ENCODE results near the gene IFI27L1.
A peak's percentile ranks its signal among the peaks of the same experiment; 100 is the strongest.
"Not testable (repeated sequence)": the region's sequence is repeated elsewhere in the genome, so short reads cannot be mapped to it uniquely, and the experiment has no call there.

The IFI27L1 gene

DNA sequence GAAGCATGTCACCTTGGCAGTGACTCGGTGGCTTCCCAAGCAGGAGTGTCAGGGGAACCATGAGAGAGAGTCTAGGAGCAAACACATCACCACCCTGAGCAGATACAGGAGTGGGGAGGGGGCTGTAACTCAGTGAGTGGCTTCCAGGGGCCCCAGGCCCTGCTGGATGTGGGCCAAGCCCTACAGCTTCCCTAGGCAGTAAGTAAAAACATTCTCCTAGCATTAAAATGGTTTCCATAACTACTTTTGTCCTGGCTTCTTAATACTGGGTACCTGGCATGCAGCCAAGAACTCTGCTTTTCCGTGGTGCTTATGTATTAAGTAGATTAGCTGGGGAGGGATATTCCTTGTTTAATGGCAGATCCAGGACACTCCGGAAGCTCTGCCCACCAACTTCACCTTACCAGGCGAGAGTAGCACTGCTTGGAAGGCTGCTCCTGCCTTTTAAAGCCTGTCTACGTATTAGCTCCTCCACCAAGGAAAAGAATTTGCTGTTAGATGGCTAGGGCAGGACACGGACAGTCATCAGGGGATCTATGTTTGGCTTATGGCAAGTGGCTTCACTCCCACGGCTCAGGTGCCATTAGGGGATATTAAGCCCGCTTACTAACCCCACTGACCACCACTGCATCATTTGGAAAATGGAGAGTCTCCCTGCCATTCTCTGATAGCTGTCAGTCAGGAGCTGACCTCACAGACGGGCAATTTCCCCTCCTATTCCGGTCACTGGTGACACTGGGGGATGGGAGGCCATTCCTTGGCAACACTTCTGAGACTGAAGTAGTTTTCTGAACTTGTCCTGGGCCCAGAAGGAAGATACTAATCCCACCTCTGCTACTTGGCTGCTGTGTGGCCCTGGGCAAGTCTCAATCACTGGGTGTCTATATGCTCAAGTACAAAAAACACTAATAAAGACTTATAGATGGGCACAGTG, 32.2 kb upstream of the IFI27L1 start:
- no peak for DNase-seq

DNA sequence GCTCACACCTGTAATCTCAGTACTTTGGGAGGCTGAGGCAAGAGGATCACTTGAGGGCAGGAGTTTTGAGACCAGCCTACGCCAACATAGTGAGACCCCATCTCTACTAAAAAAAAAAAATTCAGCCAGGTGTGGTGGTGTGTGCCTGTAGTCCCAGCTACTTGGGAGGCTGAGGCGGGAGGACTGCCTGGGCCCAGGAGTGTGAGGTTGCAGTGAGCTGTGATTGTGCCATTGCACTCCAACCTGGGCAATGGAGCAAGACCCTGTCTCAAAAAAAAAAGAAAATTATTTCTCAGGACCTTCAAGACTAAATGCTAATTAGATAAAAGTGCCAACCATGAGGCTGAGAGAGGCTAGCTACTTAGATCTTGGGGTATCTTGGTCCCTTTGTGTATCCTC, 31.5 kb upstream of the IFI27L1 start:
- no peak for DNase-seq

DNA sequence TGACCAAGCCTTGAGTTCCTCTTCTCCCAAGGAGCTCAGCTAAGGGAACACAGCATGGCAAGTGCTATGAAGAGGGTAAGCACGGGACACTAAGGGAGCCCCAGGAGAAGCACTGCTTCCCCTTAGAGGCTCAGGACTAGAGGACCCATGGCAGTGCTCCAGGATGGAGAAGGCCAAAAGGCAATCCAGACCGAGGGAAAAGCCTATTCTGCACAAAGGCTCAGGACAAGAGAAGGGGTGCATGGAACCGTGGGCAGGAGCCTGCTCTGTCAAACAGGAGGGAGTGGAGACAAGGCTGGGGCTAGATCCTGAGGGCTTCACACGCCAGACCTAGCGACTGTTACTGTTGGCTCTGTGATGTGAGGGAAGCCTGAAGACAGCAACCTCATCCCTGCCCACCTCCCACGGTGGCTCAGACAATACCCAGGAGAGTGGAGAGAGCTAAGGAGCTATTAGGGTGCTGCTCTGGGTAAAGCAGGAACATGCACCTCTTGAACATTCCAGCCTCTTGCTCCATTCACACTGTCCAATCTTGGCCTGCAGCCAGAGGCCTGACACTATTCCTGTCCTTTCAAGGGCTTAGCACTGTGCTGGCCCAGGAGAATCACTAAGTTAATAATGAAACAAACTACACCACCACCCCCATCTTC, 30.8 kb upstream of the IFI27L1 start:
- no peak for DNase-seq

- DNase-seq, result no peak
Observed at GRCh38 chr14:94051115-94051514, 30.0 kb upstream of the IFI27L1 start.

DNA sequence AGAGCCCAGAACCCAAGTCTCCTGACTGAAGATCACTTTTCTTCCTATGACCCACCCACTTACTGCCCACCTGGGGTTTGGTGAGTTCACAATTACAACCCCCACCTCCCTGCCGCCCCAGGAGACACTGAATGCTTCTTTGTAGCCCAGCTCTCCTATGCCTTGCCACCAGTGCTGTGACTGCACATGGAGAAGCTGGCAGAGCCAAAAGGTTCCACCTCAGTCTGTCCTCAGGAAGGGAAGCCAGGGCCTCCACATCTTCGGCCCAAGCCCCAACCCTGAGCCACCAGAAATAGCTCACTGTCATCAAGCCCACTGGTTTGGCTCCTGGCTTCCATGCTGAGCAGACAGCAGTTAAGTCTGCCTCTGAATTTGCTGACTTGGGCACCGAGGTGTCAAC, 29.3 kb upstream of the IFI27L1 start:
- no peak for DNase-seq

- DNase-seq, result peak in 1 of 5 experiments; percentile 21
Observed at GRCh38 chr14:94052199-94052598, 28.9 kb upstream of the IFI27L1 start.

DNA sequence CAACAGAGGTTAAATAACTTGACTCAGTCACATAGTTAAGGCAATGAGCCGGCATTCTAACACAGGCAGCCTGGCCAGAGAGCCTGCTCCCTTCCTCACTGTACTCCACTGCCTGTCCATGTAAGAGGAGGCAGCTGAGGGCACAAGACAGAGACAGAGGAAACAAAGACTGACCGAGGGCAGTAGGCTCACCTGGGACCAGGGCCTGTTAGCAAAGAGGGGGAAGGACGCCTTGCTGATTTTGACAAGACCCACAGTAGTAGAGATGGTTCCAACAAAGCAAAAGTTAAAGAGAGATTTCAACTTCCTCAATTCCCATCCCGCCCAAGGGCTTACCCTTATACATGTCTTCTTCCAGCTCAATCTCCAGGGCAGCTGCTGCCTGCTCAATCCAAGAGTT, 28.4 kb upstream of the IFI27L1 start:
- no peak for DNase-seq

DNA sequence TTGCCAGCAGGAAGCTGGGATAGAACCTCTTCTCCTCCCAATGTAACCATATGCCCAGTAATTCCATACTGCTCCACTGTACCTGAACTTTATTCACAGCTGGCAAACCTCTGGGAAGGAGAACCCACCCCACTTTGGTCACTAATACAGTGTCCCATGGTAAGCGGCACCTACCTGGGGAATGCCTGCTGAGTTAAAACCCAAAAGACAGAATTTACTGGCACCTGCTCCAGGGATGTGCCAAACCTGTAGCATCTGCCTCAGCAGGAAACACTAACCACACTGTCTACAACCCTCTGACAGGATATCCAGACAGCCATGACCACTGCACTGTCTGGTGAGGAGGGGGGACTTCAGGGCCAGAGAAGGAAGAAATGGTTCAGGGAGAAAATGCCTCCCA, 26.7 kb upstream of the IFI27L1 start:
- DNase-seq, result no peak

DNA sequence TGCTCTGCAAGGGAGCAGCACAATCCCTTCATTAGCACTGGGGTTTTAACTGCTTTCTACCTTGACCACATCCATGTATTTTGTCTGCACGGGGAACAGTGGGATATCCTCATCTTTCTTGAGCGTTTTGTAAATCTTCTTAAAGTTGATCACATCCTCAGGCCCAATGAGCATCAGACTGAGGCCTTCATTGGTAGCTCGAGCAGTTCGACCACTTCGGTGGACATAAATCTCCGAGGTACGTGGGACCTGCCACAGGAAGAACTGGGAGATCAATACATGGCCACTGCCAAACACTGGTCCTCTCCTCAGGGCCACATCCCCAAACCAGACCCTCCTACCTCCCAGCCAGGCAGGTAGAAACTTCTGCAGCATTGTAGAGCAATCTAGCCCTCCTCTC, 26.2 kb upstream of the IFI27L1 start:
- no peak for DNase-seq

- peak in 2 of 5 experiments; percentile 37 to 72 for DNase-seq
Observed at GRCh38 chr14:94056579-94057308, 24.4 kb upstream of the IFI27L1 start.

- DNase-seq, result no peak
Observed at GRCh38 chr14:94058128-94058673, 22.9 kb upstream of the IFI27L1 start.

DNA sequence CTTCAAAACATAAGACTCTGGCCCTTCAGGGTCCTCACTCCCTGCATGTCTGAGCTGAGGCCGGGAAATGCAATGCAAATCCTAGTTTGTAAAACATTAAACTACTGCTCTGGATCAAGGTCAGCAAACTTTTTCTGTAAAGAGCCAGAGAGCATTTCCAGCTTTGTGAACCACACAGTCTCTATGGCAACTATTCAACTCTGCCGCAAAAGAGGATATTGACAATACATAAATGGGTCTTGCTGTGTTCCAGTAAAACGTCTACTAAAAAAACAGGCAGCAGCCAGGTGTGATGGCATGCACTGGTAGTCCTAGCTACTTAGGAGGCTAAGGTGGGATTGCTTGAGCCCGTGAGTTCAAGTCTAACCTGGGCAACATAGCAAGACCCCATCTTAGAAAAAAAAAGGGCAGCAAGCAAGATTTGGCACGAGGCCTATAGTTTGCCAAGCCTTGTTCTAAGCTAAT, 22.4 kb upstream of the IFI27L1 start:
- DNase-seq, result no peak

- DNase-seq, result no peak
Observed at GRCh38 chr14:94059998-94060397, 21.1 kb upstream of the IFI27L1 start.

DNA sequence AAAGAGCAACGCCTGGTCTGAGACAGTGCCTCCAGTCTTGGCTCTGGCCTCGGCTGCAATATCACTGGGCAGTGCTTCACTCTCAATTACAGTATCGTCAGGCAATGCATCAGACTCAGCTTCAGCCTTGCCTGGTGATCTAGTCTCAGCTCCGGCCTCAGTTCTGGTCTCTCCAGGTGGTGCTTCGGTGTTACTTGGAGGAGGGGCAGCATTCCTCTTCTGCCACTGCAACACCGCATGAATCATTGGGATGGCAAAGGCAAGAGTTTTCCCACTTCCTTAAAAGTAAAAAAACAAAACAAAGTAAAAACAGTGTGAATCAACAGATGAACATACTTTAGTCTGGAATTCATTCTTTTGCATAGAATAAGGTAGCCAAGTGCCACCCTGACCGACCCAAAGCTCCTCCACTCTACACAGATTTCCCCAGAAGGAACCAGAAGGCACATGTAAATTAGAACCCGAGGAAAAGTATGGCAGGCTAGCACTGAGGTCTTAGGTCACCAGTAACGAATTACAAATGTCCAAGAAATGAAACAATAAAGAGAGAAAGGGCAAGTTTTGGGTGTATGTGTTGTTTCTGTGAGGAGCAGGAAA, 18.7 kb upstream of the IFI27L1 start:
- no peak for DNase-seq

DNA sequence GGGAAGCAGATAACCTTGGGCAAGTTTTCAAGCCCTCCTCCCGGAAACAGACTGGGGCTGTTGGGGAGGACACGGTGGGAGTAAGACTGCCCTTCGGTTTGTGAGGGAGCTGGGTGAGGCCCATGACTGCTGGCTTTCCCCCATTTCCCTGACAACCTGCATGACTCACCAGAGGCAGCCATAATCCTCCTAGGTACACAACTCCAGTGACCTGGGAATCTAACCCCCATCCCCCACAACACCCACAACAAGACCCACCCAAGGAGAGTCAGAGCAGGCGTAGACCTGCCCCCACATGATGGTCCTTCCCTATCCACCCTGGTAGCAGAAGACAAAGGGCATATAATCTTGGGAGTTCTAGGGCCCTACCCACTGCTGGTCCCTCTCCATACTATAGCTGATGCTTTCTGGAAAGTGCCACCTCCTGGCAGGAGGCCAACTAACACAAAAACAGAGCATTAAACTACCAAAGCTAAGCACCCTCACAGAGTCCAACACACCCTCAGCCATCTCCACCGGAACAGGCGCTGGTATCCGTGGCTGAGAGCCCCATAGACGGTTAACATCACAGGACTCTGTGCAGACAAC, 14.9 kb upstream of the IFI27L1 start:
- DNase-seq, result no peak

- not testable (repeated sequence) for DNase-seq
Observed at GRCh38 chr14:94072076-94072475, 9.0 kb upstream of the IFI27L1 start.

DNA sequence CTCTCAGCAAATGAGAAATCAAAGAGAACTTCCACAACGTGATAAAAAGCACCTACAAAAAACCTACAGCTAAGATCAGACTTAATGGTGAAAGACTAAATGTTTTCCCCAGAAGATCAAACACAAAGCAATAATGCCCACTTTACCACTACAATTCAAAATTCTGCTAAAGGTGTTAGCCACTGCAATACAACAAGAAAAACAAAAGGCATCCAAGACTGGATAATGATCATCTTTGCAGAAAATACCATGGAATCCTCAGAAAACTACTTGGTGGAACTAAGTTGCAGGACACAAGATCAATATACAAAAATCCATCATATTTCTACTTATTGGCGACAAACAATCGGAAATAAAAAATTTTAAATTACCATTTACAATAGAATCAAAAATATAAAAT, 6.6 kb upstream of the IFI27L1 start:
- DNase-seq, result no peak

DNA sequence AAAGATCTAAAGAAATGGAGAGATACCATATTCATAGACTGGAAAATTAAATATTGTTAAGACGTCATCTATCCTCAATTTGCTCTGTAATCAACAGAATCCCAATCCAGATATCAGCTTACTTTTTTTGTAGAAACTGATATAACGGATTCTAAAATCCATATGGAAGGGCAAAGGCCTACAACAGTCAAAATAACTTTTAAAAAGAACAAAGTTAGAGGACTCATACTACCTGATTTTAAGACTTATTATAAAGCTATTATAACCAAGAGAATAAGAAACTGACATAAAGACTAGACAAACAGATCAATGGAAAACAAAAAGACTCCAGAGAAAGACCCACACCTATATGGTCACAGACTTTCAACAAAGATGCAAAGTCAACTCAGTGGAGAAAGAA, 6.1 kb upstream of the IFI27L1 start:
- DNase-seq, result no peak

- no peak for DNase-seq
Observed at GRCh38 chr14:94077111-94077821, 3.8 kb upstream of the IFI27L1 start.

DNA sequence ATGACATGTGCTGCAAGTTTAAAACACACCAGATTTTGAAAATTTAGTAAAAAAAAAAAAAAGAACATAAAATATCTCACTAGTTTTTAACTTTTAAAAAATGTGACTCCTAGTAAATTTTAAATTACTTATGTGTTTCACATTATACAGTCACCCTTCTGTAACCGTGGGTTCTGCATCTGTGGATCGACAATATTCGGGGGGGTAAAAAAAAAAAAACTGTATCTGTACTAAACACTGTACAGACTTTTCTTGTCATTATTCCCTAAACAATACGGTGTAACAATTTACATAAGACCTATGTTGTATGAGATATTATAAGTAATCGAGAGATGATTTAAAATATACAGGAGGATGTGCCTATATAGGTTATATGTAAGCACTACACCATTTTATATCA, 3.3 kb upstream of the IFI27L1 start:
- no peak for DNase-seq

GRCh38 chr14:94079891-94080620, 1.1 kb upstream of the IFI27L1 start:
- peak in 1 of 5 experiments; percentile 33 for DNase-seq
